Upper lobe of left lung (tissue), 6 donors: ENCODE measurements around the gene FUCA1. TPM values are rescaled to one million over a fixed set of nuclear protein-coding genes. Genes with fewer than 3 reads are reported as not detected.
A peak's percentile ranks its signal among the peaks of the same experiment; 100 is the strongest.
"Not testable (repeated sequence)": the region's sequence is repeated elsewhere in the genome, so short reads cannot be mapped to it uniquely, and the experiment has no call there.

Experiments
- ATAC-seq, 2 donors: fragments of 200-7000 bp; cut with Tn5 transposase; one replicate each; pipeline ENCODE4 v1.9.1; 2022; ENCODE audit warnings: mild to moderate bottlenecking in 2 of 2, moderate library complexity in 2 of 2; ENCODE audit not compliant: low FRiP score in 2 of 2
- DNase-seq, 2 donors: peaks; one replicate each; pipeline ENCODE4 v3.0.0-alpha.2; 2019 to 2020
- H3K27ac ChIP-seq, 4 donors: fragments of 200-600 bp; sonication (generic); one replicate each; pipeline ENCODE4 v1.5.1; 2016 to 2019
- H3K27me3 ChIP-seq, 4 donors: fragments of 200-600 bp; sonication (generic); one replicate each; pipeline ENCODE4 v1.5.1; 2017 to 2019
- H3K36me3 ChIP-seq, 4 donors: fragments of 200-600 bp; sonication (generic); one replicate each; pipeline ENCODE4 v1.5.1; 2016 to 2019
- H3K4me1 ChIP-seq, 4 donors: fragments of 200-600 bp; sonication (generic); one replicate each; pipeline ENCODE4 v1.5.1; 2018 to 2019
- H3K4me3 ChIP-seq, 4 donors: fragments of 200-600 bp; sonication (generic); one replicate each; pipeline ENCODE4 v1.5.1; 2017 to 2019; ENCODE audit warnings: mild to moderate bottlenecking in 2 of 4, moderate library complexity in 1 of 4
- H3K9me3 ChIP-seq, 4 donors: fragments of 200-600 bp; sonication (generic); one replicate each; pipeline ENCODE4 v1.5.1; 2018 to 2019
- CTCF ChIP-seq, 6 experiments: fragments of 450-650 bp in 4 of 6; fragments of 200-600 bp in 2 of 6; sonication (generic) in 2 of 6; IDR thresholded peaks; one replicate each; pipeline ENCODE4 v1.5.1; 2016 to 2019; ENCODE audit warnings: antibody characterized with exemption in 6 of 6
- EP300 ChIP-seq, 4 donors: sonication (generic); formaldehyde crosslinking; IDR thresholded peaks; one replicate each; pipeline ENCODE4 v1.5.1; 2017; ENCODE audit warnings: antibody characterized with exemption in 4 of 4, control low read depth in 2 of 4
- POLR2A ChIP-seq, 4 donors: fragments of 450-650 bp; IDR thresholded peaks; one replicate each; pipeline ENCODE4 v1.5.1; 2016 to 2017; ENCODE audit warnings: antibody characterized with exemption in 4 of 4, mild to moderate bottlenecking in 2 of 4
- POLR2AphosphoS5 ChIP-seq, 2 donors: sonication (generic); formaldehyde crosslinking; IDR thresholded peaks; one replicate each; pipeline ENCODE4 v1.5.1; 2017; ENCODE audit warnings: antibody characterized with exemption in 2 of 2
- WGBS, 2 donors: methylation state at CpG; one replicate each; pipeline ENCODE4 v1.1.5; 2017 to 2018; 5-methylcytosine and 5-hydroxymethylcytosine counted together
- total RNA-seq, 6 donors: library from RNA; depleted of rRNA in 4 of 6; stranded (reverse); fragments of >200 nt in 4 of 6; gene quantifications; one replicate each; pipeline versions ENCODE4 v1.1.0 to v1.2.1, GENCODE V29; 2016 to 2021
- donor health status: DM: no; HTN: no; CAD: no; lungs with moderate emphysema.
- donor health status: DM: no; HTN: yes; CAD: no; lungs with severe emphysema.

The FUCA1 gene
- total RNA-seq, 6 donors from 2014 or later: 22.6 to 70.8 (median 40.5) TPM

GRCh38 chr1:23904748-23905357 lies 36.8 kb upstream of the FUCA1 start:
- Histone ChIP-seq H3K36me3 (no peaks in the 10 kb centered on the region), H3K27ac (no peak overlapping the region), H3K4me3 (no peak overlapping the region), H3K27me3 (peaks cover 0 to 3% (median 0%) of the 10 kb centered on the region in 4 donors), H3K4me1 (peaks cover 0 to 14% (median 10%) of the 10 kb centered on the region in 4 donors), H3K9me3 (no peaks in the 10 kb centered on the region)
- WGBS, 2 donors: 82 to 88% methylated on average over 10 of the region's 10 CpGs
- TF ChIP-seq POLR2A (IDR thresholded peaks at IDR 0.05): no peak
- no peak for TF ChIP-seq POLR2AphosphoS5 (IDR thresholded peaks at IDR 0.05)
- TF ChIP-seq CTCF (IDR thresholded peaks at IDR 0.05): no peak
- TF ChIP-seq EP300 (IDR thresholded peaks at IDR 0.05): no peak
- no peak for DNase-seq
- no peak for ATAC-seq

GRCh38 chr1:23903754-23904153 lies 35.7 kb upstream of the FUCA1 start:
- no peak overlapping the region for H3K27ac ChIP-seq
- peaks cover 0 to 11% (median 7%) of the 10 kb centered on the region in 4 donors for H3K4me1 ChIP-seq
- H3K27me3 ChIP-seq: peaks cover 0 to 3% (median 0%) of the 10 kb centered on the region in 4 donors
- H3K4me3 ChIP-seq: no peak overlapping the region
- no peaks in the 10 kb centered on the region for H3K36me3 ChIP-seq
- ATAC-seq (no peak), DNase-seq (no peak)
- no peaks in the 10 kb centered on the region for H3K9me3 ChIP-seq
- 76 to 83% methylated on average over 6 of the region's 6 CpGs for WGBS, 2 donors
- no peak for TF ChIP-seq EP300 (IDR thresholded peaks at IDR 0.05)
- TF ChIP-seq POLR2A (IDR thresholded peaks at IDR 0.05): no peak
- no peak for TF ChIP-seq POLR2AphosphoS5 (IDR thresholded peaks at IDR 0.05)
- no peak for TF ChIP-seq CTCF (IDR thresholded peaks at IDR 0.05)

- Histone ChIP-seq H3K4me1 (peaks cover 0 to 14% (median 9%) of the 10 kb centered on the region in 4 donors), H3K27ac (peak overlapping the region in 1 of 4 donors; percentile 33), H3K4me3 (peak overlapping the region; percentile 22 to 53 (median 48)), H3K9me3 (no peaks in the 10 kb centered on the region), H3K36me3 (no peaks in the 10 kb centered on the region), H3K27me3 (peaks cover 0 to 3% (median 0%) of the 10 kb centered on the region in 4 donors)
- DNase-seq (peak in 1 of 2 donors; percentile 88), ATAC-seq (peak in 1 of 2 donors; percentile 64)
- 49 to 63% methylated on average over 28 to 35 of the region's 92 CpGs for WGBS, 2 donors
- TF ChIP-seq CTCF (IDR thresholded peaks at IDR 0.05): no peak
- no peak for TF ChIP-seq POLR2A (IDR thresholded peaks at IDR 0.05)
- no peak for TF ChIP-seq POLR2AphosphoS5 (IDR thresholded peaks at IDR 0.05)
Observed at GRCh38 chr1:23902321-23903278, 34.5 kb upstream of the FUCA1 start.

GRCh38 chr1:23900017-23900416 lies 31.9 kb upstream of the FUCA1 start:
- ATAC-seq, H3K27ac ChIP-seq, H3K9me3 ChIP-seq, H3K27me3 ChIP-seq, H3K36me3 ChIP-seq, DNase-seq, H3K4me3 ChIP-seq: not testable (repeated sequence)
- H3K4me1 ChIP-seq: peaks cover 5 to 27% (median 19%) of the 10 kb centered on the region in 4 donors
- WGBS, 2 donors: 79 to 87% methylated on average over 8 of the region's 8 CpGs

GRCh38 chr1:23899070-23899469 lies 31.0 kb upstream of the FUCA1 start:
- Histone ChIP-seq H3K4me3 (no peak overlapping the region), H3K27ac (no peak overlapping the region), H3K36me3 (no peaks in the 10 kb centered on the region), H3K27me3 (peaks cover 0 to 3% (median 0%) of the 10 kb centered on the region in 4 donors), H3K4me1 (peaks cover 5 to 27% (median 19%) of the 10 kb centered on the region in 4 donors), H3K9me3 (no peaks in the 10 kb centered on the region)
- no peak for DNase-seq
- WGBS, 2 donors: 53 to 59% methylated on average over 3 of the region's 3 CpGs
- no peak for TF ChIP-seq EP300 (IDR thresholded peaks at IDR 0.05)
- no peak for TF ChIP-seq POLR2A (IDR thresholded peaks at IDR 0.05)
- no peak for TF ChIP-seq CTCF (IDR thresholded peaks at IDR 0.05)
- TF ChIP-seq POLR2AphosphoS5 (IDR thresholded peaks at IDR 0.05): no peak
- no peak for ATAC-seq
